GM21576 (cell line): ENCODE results near the gene CASP10.

Source experiments
- ATAC-seq: cut with Tn5 transposase; IDR thresholded peaks from one replicate; pipeline ENCODE4 v1.9.1; 2021; ENCODE audit warnings: mild to moderate bottlenecking, moderate library complexity; ENCODE audit not compliant: unreplicated experiment

Gene CASP10

GRCh38 chr2:201195331-201195730, 12.4 kb downstream of the CASP10 start:
- ATAC-seq = no peak

- ATAC-seq = no peak
Observed at GRCh38 chr2:201196003-201196402, 13.1 kb downstream of the CASP10 start.

GRCh38 chr2:201196803-201197202, 13.9 kb downstream of the CASP10 start:
- ATAC-seq = no peak

- no peak for ATAC-seq
Observed at GRCh38 chr2:201197781-201198180, 14.8 kb downstream of the CASP10 start.

- no peak for ATAC-seq
Observed at GRCh38 chr2:201199847-201200246, 16.9 kb downstream of the CASP10 start.

- no peak for ATAC-seq
Observed at GRCh38 chr2:201200345-201200744, 17.4 kb downstream of the CASP10 start.

- ATAC-seq = no peak
Observed at GRCh38 chr2:201201371-201201770, 18.4 kb downstream of the CASP10 start.

- no peak for ATAC-seq
Observed at GRCh38 chr2:201203916-201204654, 21.1 kb downstream of the CASP10 start.

GRCh38 chr2:201204655-201205514, 21.9 kb downstream of the CASP10 start:
- ATAC-seq = no peak

GRCh38 chr2:201205515-201205849, 22.5 kb downstream of the CASP10 start:
- ATAC-seq = no peak

- peak; percentile 80 for ATAC-seq
Observed at GRCh38 chr2:201208563-201209252, 25.8 kb downstream of the CASP10 start.

GRCh38 chr2:201215963-201216362, 33.0 kb downstream of the CASP10 start:
- no peak for ATAC-seq

GRCh38 chr2:201216918-201217317, 34.0 kb downstream of the CASP10 start:
- ATAC-seq = no peak

GRCh38 chr2:201218780-201219179, 35.8 kb downstream of the CASP10 start:
- no peak for ATAC-seq

GRCh38 chr2:201219328-201220096, 36.6 kb downstream of the CASP10 start:
- ATAC-seq = no peak

- ATAC-seq = no peak
Observed at GRCh38 chr2:201220102-201220570, 37.2 kb downstream of the CASP10 start.

GRCh38 chr2:201223089-201224073, 40.4 kb downstream of the CASP10 start:
- peak; percentile 93 for ATAC-seq

GRCh38 chr2:201228271-201228911, 45.5 kb downstream of the CASP10 start:
- ATAC-seq = no peak

GRCh38 chr2:201228912-201229290, 46.0 kb downstream of the CASP10 start:
- ATAC-seq = no peak
